ENCODE measurements around the gene ZNF621.
"Not testable (repeated sequence)": the region's sequence is repeated elsewhere in the genome, so short reads cannot be mapped to it uniquely, and the experiment has no call there.

- TF ChIP-seq EZH2 (IDR thresholded peaks at IDR 0.05; ENCODE audit: low read length); CTCF (optimal IDR thresholded peaks at IDR 0.05 in 1 of 3, IDR thresholded peaks at IDR 0.05 in 1 of 3, conservative IDR thresholded peaks at IDR 0.05 in 1 of 3; ENCODE audit: extremely low read depth in 1 of 3, insufficient read depth in 2 of 3, low read length in 3 of 3): not testable (repeated sequence)
Measured at GRCh38 chr3:40562482-40562881, 37.7 kb downstream of the ZNF621 start.
